Measurements from ENCODE around the gene DLGAP1. TPM values are rescaled to one million over a fixed set of nuclear protein-coding genes. Genes with fewer than 3 reads are reported as not detected.

The DLGAP1 gene
- total RNA-seq, 1 experiment from 2014 or later: 0.39 TPM

DNA sequence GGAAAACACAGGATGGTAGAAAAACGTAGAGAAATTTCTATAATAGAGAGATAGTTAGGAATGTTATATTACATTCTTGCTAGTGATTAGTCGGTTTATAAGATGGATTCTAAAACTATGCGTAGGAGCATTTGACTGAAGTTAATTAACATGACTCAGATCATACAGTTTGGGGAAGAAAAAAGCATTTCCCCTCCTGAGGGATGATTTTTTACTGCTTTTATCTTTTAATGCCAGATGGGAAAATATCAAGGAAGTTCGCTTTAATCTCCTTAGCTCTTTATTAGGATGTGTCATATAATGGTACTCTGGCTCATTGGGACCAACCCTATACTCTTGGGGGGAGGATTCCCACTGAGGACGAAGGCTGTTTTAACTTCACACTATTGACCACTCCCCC, 503.1 kb downstream of the DLGAP1 start:
- no peaks in the 10 kb centered on the region for H3K4me1 ChIP-seq (ENCODE audit: control insufficient read depth in 1 of 2, insufficient read depth in 2 of 2, low read length in 2 of 2)
- H3K4me3 ChIP-seq (replicated peaks in 1 of 2; ENCODE audit: low read depth in 1 of 2, low read length in 2 of 2): no peak overlapping the region
- ChIA-PET RAD21 (ENCODE audit: low non-redundant PET in 1 of 2, low total read pairs in 2 of 2, uncharacterized antibody in 2 of 2, unreplicated experiment in 2 of 2) (no interaction called here), CTCF (interaction anchor here (1.4 kb wide), 1 partner anchor 15 kb away, joined by 3 read pairs; no protein-coding TSS in a partner anchor), POLR2A (no interaction called here)
- no peaks in the 10 kb centered on the region; the same call in 1 of the 2 replicates for H3K9me2 ChIP-seq (ENCODE audit: insufficient read depth)
- DNase-seq (ENCODE audit: low read depth, low spot score) (no peak), ATAC-seq (no peak)
- H2AFZ ChIP-seq (ENCODE audit: low read depth, low read length, poor library complexity, severe bottlenecking): no peak overlapping the region
- no TSS peak for BruUV-seq (replicated peaks)
- no peaks in the 10 kb centered on the region for H4K20me1 ChIP-seq (ENCODE audit: insufficient read depth)
- intact Hi-C loops (cut with micrococcal nuclease): no loop called here
- H3K27me3 ChIP-seq (ENCODE audit: insufficient read depth, low read length): no peaks in the 10 kb centered on the region
- TF ChIP-seq TCF7L2 (IDR thresholded peaks at IDR 0.05; ENCODE audit: borderline replicate concordance, extremely low read depth, insufficient read depth, insufficient read length) (no peak), FOSL1 (IDR thresholded peaks at IDR 0.05; ENCODE audit: low read depth) (no peak), SRF (IDR thresholded peaks at IDR 0.05; ENCODE audit: low read depth) (no peak), ZFX (IDR thresholded peaks at IDR 0.05) (no peak), JUND (IDR thresholded peaks at IDR 0.05) (no peak), ZNF274 (IDR thresholded peaks at IDR 0.05; ENCODE audit: low read depth, low read length) (no peak), ELF1 (IDR thresholded peaks at IDR 0.05; ENCODE audit: borderline replicate concordance, low read depth) (no peak), SP1 (IDR thresholded peaks at IDR 0.05; ENCODE audit: low read depth) (no peak), CBX3 (IDR thresholded peaks at IDR 0.05; ENCODE audit: low read depth) (no peak)
- TF ChIP-seq, protein P1, sequence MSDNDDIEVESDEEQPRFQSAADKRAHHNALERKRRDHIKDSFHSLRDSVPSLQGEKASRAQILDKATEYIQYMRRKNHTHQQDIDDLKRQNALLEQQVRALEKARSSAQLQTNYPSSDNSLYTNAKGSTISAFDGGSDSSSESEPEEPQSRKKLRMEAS (IDR thresholded peaks at IDR 0.05): no peak
- TF ChIP-seq, protein P2, sequence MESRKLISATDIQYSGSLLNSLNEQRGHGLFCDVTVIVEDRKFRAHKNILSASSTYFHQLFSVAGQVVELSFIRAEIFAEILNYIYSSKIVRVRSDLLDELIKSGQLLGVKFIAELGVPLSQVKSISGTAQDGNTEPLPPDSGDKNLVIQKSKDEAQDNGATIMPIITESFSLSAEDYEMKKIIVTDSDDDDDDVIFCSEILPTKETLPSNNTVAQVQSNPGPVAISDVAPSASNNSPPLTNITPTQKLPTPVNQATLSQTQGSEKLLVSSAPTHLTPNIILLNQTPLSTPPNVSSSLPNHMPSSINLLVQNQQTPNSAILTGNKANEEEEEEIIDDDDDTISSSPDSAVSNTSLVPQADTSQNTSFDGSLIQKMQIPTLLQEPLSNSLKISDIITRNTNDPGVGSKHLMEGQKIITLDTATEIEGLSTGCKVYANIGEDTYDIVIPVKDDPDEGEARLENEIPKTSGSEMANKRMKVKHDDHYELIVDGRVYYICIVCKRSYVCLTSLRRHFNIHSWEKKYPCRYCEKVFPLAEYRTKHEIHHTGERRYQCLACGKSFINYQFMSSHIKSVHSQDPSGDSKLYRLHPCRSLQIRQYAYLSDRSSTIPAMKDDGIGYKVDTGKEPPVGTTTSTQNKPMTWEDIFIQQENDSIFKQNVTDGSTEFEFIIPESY (IDR thresholded peaks at IDR 0.05; ENCODE audit: extremely low read depth, insufficient replicate concordance, low read length): no peak
- H3K79me2 ChIP-seq (ENCODE audit: insufficient read depth, low read length): no peaks in the 10 kb centered on the region
- H3K9ac ChIP-seq (ENCODE audit: low read length): no peak overlapping the region
- no peaks in the 10 kb centered on the region for H3K36me3 ChIP-seq (ENCODE audit: control insufficient read depth in 1 of 2, insufficient read depth in 2 of 2, low read length in 2 of 2)
- no peak overlapping the region for H3K27ac ChIP-seq (ENCODE audit: low read depth, low read length)
- H3K9me3 ChIP-seq (ENCODE audit: control insufficient read depth in 1 of 2, insufficient read depth in 1 of 2, low read depth in 1 of 2, low read length in 2 of 2): no peaks in the 10 kb centered on the region
- H3K4me2 ChIP-seq (ENCODE audit: low read length): no peak overlapping the region

All from HCT116 (cell line).